HL-60 (cell line): ENCODE results near the gene ARRDC5.

Experiments used
- CTCF ChIP-seq: IDR thresholded peaks from one replicate; pipeline ENCODE4 v1.5.1; 2011; ENCODE audit warnings: low read length, control low read depth, inconsistent platforms; ENCODE audit not compliant: insufficient read depth
- GABPA ChIP-seq: IDR thresholded peaks from 2 replicates; pipeline ENCODE4 v1.6.1; 2012; ENCODE audit warnings: low read depth
- POLR2AphosphoS5 ChIP-seq: IDR thresholded peaks from 2 replicates; pipeline ENCODE4 v1.6.1; 2012; ENCODE audit warnings: low read depth
- REST ChIP-seq: IDR thresholded peaks from 2 replicates; pipeline ENCODE4 v1.6.1; 2012; ENCODE audit warnings: low read depth; ENCODE audit not compliant: insufficient replicate concordance
- SPI1 ChIP-seq: IDR thresholded peaks from 2 replicates; pipeline ENCODE4 v1.6.1; 2012; ENCODE audit warnings: low read depth, mild to moderate bottlenecking, borderline replicate concordance

- TF ChIP-seq CTCF (no peak), POLR2AphosphoS5 (no peak), REST (no peak), SPI1 (no peak), GABPA (no peak)
Observed at GRCh38 chr19:4909897-4910593, 7.3 kb upstream of the ARRDC5 start.
